Smooth muscle cell of the brain vasculature (primary cell): Measurements from ENCODE around the gene CASKIN2.
"Not testable (repeated sequence)": the region's sequence is repeated elsewhere in the genome, so short reads cannot be mapped to it uniquely, and the experiment has no call there.

ENCODE experiments used
- DNase-seq: peaks from one replicate; pipeline ENCODE4 v3.0.0-alpha.2; 2012; ENCODE audit warnings: low read depth, low spot score

The CASKIN2 gene

DNA sequence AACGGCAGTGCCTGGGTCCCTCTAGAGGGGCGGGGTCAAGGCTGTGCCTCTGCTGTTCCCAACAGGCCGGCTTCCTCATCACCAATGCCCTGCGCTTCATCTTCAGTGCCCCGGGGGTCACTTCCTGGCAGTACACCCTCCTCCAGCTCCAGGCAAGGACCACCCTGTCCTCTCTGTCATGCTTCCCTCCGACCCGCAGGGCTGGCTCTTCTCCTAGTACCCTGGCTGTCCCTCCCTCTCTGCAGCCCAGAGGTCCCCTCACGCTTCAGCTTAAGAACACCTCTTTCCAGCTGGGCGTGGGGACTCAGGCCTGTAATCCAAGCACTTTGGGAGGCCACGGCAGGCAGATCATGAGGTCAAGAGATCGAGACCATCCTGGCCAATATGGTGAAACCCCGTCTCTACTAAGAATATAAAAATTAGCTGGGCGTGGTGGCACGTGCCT, 25.8 kb downstream of the CASKIN2 start:
- DNase-seq, result no peak

DNA sequence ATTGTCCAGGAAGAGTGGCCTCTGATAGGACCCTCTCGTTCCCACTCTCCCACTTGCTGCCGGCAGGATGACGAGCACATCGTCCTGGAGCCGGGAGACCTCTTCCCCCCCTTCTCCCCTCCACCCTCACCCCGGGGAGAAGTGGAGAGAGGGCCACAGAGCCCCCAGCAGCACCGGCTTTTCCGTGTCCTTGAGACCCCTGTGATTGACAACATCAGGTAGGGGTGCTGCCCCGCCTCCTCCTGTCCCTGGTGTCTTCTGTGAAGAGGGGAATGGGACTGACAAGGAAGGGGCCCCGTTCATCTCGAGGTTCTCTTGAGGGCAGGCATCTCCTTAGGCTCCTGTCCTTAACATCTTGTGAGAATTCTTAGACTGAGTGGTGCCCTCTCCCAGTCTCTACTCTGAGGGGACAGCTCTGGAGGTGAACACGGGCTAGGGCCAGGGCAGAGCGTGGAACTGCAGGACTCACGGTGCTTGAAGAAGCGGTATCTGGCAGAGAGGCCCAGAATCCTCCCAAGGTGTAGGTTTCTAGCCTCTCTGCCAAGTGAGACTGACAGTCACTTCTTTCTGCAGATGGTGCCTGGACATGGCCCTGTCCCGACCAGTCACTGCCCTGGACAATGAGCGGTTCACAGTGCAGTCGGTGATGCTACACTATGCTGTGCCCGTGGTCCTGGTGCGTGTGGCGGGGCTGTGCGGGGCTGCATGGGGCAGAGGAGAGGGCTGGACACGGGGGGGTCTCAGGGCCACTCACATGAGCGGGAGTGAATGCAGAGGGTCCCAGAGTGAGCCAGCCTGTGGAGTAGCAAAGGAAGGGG, 26.4 kb downstream of the CASKIN2 start:
- no peak for DNase-seq

DNA sequence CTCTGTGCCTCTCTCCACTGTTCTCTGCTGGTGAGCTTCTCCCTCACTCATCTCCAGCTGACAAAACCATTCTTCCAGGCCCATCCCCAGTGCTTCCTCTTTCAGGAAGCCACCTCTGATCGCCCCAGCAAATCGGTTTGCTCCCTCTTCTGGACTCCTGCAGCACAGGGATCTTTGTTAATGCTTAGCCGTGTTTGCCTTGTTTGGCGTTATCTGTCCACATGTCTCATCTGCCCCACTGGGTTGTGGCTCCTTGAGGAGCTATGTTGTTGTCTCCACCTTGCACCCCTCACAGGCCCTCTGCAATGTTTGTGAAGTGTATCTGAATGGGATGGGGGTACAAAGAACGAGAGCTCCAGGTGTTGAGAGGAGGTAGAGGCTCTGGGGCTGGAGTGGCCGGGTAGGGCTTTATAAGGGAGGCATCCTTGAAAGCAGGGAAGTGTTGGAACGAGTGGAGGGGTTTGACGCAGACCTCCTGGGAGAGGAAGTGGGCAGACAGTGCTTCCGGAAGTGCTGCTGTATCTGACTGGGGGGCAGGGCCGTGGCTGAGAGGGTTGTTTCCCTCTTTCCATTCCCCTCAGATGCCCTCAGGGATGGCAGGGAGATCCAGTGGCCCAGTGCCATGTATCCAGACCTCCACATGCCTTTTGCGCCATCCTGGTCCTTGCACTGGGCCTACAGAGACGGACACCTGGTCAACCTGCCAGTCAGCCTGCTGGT, 27.8 kb downstream of the CASKIN2 start:
- DNase-seq, result no peak

GRCh38 chr17:75486951-75487350, 28.4 kb downstream of the CASKIN2 start:
- no peak for DNase-seq

GRCh38 chr17:75486151-75486550, 29.2 kb downstream of the CASKIN2 start:
- DNase-seq, result no peak

DNA sequence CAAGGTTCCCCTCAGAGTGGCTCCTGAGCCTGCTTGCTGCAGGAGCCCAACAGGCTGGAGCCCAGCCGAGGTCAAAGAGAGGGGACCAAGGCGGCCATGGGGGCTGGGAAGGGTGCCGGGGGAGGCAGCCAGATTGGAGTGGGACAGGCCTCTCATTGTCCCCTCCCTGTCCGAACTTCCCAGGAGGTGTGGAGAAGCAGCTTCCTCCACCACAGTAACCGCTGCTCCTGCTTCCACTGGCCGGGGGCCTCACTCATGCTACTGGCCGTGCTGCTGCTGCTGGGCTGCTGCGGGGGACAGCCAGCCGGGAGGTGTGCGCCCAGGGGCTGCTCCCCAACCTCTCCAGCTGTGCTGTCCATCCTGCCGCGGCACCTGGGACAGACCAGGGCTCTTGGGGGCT, 29.6 kb downstream of the CASKIN2 start:
- no peak for DNase-seq

DNA sequence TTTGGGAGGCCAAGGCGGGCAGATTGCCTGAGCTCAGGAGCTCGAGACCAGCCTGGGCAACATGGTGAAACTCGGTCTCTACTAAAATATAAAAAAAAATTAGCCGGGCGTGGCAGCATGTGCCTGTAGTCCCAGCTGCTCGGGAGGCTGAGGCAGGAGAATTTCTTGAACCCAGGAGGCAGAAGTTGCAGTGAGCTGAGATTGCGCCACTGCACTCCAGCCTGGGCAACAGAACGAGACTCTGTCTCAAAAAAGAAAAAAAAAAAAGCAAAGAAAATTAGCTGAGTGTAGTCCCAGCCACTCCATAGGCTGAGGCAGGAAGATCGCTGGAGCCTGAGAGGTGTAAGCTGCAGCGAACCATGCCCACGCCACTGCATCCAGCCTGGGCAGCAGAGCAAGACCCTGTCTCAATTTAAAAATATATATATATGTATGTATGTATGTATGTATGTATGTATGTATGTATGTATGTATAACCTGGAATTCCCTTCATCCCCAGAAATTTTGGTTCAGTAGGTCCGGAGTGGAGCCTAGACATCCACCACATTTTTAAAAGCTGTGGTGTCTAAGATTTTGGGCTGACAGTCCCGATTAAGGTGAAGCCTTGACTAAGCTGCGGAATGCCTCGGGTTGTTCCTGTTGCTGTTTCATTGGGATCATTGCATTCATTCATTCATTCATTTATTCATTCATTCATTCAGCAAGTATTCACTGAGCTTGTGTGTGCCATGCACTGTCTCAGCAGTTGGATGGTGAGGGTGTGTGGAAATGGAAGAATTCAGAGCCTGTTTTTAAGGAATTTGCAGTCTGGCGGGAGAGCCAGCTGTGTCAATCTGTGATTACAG, 33.0 kb downstream of the CASKIN2 start:
- no peak for DNase-seq

DNA sequence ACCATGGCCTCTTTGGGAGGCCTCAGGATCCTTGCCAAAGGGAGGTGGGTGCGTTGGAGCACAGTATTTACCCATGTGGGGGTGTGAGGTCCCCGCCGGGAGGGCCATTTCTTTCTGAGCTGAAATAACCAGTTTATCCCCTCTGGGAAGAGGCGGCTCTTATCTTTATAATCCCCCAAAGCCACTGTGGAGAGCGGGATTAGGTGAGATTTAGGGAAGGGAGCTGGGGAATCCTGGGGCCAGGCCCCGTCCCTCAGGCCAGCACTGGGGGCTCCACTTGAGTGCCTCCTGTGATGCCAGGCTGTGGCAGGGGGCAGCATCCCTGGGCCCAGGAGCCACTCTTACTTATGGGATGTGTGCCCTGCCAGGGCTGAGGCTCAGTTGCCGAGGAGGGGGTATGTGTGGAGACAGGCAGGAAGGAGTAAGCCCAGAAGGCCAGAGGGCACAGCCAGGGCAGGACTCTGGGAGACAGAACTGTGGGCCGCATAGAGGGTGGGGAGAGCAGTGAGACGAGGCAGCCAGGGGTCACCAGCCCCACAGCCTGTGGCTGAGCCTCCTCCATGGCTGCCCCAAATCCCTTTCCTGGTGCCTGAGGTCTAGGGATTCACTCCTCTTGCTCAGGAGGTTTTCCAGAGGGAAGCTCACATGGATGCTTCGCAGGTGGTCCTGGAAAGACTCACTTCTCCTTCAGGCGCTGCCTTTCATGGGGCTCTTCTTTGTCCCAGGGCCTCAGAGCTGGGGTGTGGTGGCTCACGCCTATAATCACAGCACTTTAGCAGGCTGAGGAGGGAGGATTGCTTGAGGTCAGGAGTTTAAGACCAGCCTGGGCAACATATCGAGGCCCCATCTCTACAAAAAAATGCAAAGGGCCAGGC, 33.9 kb downstream of the CASKIN2 start:
- DNase-seq, result no peak

- DNase-seq, result no peak
Measured at GRCh38 chr17:75480281-75480680, 35.1 kb downstream of the CASKIN2 start.

DNA sequence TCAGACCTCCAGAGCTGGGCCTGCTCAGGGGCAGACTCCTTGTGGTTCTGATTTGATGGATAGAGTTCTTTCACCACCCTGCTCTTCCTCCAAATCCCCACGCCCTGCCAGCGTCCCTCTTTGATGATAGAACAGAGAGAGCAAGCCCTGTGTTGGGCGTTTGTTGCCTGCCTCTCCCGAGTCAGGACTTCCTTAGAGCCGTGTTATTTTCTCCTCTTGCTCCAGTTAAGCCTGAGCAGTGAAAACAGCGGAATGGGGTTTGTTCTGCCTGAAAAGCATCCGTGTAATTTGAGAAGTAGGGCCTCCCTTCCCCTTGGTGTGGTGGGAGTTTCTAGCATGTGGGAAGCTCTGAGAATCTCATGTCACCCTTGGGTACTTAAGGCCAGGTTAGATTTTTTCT, 36.8 kb downstream of the CASKIN2 start:
- no peak for DNase-seq

DNA sequence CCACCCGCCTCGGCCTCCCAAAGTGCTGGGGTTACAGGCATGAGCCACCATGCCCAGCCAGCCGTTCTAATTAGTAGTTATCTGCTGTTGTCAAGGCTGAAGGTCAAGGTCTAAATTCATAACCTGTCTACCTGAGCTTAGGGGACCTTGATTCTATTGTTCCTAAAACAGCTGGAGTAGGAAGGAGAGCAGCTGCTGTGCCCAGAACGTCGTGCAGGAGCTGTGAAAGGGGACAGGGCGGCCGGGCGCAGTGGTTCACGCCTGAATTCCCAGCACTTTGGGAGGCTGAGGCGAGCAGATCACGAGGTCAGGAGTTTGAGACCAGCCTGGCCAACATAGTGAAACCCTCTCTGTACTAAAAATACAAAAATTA, 37.9 kb downstream of the CASKIN2 start:
- not testable (repeated sequence) for DNase-seq

- no peak for DNase-seq
Measured at GRCh38 chr17:75476752-75477489, 38.4 kb downstream of the CASKIN2 start.

GRCh38 chr17:75476271-75476671, 39.1 kb downstream of the CASKIN2 start:
- no peak for DNase-seq

GRCh38 chr17:75475851-75476250, 39.5 kb downstream of the CASKIN2 start:
- DNase-seq, result no peak

- peak; percentile 59 for DNase-seq
Measured at GRCh38 chr17:75475144-75475835, 40.0 kb downstream of the CASKIN2 start.

DNA sequence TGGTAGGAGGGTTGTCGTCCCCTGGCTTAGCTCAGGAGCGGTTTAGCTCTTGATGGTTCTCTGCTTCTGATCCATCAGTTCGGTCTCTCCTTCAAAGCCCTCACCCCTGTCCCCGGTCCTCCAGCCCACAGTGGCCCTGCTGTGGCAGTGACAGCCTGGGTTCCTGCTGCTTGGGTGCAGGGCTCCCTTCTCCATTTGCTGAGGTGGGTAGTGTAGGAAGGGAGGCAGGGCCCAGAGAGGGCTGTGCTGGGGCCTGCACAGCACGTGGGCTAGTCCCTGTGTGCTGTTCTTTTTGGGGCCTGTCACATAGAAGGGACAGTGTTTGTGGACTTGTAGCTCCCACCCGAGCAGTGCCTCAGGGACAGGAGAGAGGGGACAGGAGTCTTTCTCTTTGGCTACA, 40.6 kb downstream of the CASKIN2 start:
- no peak for DNase-seq

- DNase-seq, result no peak
Measured at GRCh38 chr17:75473246-75473645, 42.1 kb downstream of the CASKIN2 start.

- DNase-seq, result no peak
Measured at GRCh38 chr17:75472119-75472518, 43.2 kb downstream of the CASKIN2 start.

- DNase-seq, result no peak
Measured at GRCh38 chr17:75471207-75471606, 44.1 kb downstream of the CASKIN2 start.
